Measurements from ENCODE around the gene MTOR. TPM values are rescaled to one million over a fixed set of nuclear protein-coding genes. Genes with fewer than 3 reads are reported as not detected.
"Not testable (repeated sequence)": the region's sequence is repeated elsewhere in the genome, so short reads cannot be mapped to it uniquely, and the experiment has no call there.

The MTOR gene
- total RNA-seq, 1 donor from 2014 or later: 61.9 TPM

DNA sequence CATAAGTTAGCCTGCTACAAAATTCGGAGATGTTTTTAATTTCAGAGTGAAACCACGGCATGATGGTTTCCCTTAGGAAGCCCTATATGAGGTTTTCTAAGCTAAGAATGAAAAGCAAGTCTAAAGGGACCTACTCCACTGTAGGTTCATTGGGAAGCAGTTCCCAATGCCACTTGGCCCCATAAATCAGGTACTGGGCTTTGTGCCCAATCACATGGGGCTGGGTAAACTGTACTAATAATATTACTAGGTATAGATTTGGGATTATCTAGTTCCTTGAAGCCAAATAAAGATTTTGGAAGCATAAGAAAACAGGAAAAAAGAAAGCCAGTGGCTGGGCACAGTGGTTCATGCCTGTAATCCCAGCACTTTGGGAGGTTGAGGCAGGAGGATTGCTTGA, 92.2 kb downstream of the MTOR start:
- Mint-ChIP-seq H3K4me3 (ENCODE audit: unreplicated experiment) (no peak overlapping the region), H3K27me3 (ENCODE audit: unreplicated experiment) (no peaks in the 10 kb centered on the region), H3K4me1 (ENCODE audit: unreplicated experiment) (no peaks in the 10 kb centered on the region), H3K27ac (ENCODE audit: unreplicated experiment) (no peak overlapping the region), H3K9me3 (ENCODE audit: unreplicated experiment) (no peaks in the 10 kb centered on the region), H3K36me3 (ENCODE audit: low read depth, unreplicated experiment) (peaks cover 4% of the 10 kb centered on the region)
- no peak for DNase-seq (ENCODE audit: low spot score)
- TF ChIP-seq, protein P1, sequence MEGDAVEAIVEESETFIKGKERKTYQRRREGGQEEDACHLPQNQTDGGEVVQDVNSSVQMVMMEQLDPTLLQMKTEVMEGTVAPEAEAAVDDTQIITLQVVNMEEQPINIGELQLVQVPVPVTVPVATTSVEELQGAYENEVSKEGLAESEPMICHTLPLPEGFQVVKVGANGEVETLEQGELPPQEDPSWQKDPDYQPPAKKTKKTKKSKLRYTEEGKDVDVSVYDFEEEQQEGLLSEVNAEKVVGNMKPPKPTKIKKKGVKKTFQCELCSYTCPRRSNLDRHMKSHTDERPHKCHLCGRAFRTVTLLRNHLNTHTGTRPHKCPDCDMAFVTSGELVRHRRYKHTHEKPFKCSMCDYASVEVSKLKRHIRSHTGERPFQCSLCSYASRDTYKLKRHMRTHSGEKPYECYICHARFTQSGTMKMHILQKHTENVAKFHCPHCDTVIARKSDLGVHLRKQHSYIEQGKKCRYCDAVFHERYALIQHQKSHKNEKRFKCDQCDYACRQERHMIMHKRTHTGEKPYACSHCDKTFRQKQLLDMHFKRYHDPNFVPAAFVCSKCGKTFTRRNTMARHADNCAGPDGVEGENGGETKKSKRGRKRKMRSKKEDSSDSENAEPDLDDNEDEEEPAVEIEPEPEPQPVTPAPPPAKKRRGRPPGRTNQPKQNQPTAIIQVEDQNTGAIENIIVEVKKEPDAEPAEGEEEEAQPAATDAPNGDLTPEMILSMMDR (IDR thresholded peaks at IDR 0.05; ENCODE audit: unreplicated experiment): no peak

DNA sequence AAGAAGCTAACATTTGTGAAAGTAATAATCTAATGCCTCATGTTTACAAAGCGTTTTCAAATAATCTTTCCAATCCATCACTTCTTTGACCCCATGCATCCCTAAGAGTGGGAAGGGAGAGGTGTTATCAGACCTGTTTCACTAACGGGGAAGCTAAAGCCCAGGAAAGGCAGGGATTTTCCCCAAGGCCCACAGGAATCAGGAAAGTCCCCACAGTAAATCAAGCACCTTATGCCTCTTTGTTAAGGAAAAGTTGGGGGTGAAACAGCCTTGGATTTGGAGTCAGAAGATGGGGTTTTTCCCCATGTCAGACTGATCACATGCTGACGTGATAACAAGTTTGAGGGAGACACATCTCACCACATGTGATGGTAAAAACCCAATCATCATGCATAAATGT, 93.1 kb downstream of the MTOR start:
- H3K27me3 Mint-ChIP-seq (ENCODE audit: unreplicated experiment): no peaks in the 10 kb centered on the region
- H3K4me1 Mint-ChIP-seq (ENCODE audit: unreplicated experiment): no peaks in the 10 kb centered on the region
- H3K27ac Mint-ChIP-seq (ENCODE audit: unreplicated experiment): no peak overlapping the region
- H3K4me3 Mint-ChIP-seq (ENCODE audit: unreplicated experiment): no peak overlapping the region
- TF ChIP-seq, protein P1 (IDR thresholded peaks at IDR 0.05; ENCODE audit: unreplicated experiment): no peak
- no peak for DNase-seq (ENCODE audit: low spot score)
- H3K9me3 Mint-ChIP-seq (ENCODE audit: unreplicated experiment): no peaks in the 10 kb centered on the region
- H3K36me3 Mint-ChIP-seq (ENCODE audit: low read depth, unreplicated experiment): peaks cover 4% of the 10 kb centered on the region

DNA sequence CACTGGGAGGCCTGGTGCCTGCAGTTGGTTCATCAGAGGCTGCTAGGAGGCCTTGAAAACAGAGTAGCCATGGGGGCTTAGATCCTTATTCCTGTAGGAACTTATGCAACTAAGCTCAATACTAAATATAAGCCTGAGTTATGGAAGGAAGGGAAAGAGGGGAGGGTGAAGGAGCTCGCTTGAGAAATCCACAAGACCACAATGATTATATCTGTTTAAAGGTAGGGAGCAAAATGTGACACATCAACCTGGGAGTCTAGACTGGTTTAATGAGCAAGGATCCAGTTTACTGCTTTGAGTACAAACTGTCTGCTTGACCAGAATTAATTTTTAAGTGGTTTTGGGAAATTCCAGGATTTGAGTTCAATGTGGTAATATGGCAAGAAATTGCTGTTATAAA, 93.6 kb downstream of the MTOR start:
- no peak overlapping the region for H3K27ac Mint-ChIP-seq (ENCODE audit: unreplicated experiment)
- H3K4me3 Mint-ChIP-seq (ENCODE audit: unreplicated experiment): no peak overlapping the region
- no peaks in the 10 kb centered on the region for H3K4me1 Mint-ChIP-seq (ENCODE audit: unreplicated experiment)
- TF ChIP-seq, protein P1 (IDR thresholded peaks at IDR 0.05; ENCODE audit: unreplicated experiment): no peak
- no peak for DNase-seq (ENCODE audit: low spot score)
- H3K9me3 Mint-ChIP-seq (ENCODE audit: unreplicated experiment): no peaks in the 10 kb centered on the region
- H3K27me3 Mint-ChIP-seq (ENCODE audit: unreplicated experiment): no peaks in the 10 kb centered on the region
- H3K36me3 Mint-ChIP-seq (ENCODE audit: low read depth, unreplicated experiment): peaks cover 4% of the 10 kb centered on the region

DNA sequence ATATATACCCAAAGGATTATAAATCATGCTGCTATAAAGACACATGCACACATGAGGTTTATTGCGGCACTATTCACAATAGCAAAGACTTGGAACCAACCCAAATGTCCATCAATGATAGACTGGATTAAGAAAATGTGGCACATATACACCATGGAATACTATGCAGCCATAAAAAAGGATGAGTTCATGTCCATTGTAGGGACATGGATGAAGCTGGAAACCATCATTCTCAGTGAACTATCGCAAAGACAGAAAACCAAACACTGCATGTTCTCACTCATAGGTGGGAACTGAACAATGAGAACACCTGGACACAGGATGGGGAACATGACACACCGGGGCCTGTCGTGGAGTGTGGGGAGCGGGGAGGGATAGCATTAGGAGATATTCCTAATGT, 95.6 kb downstream of the MTOR start:
- H3K4me1 Mint-ChIP-seq (ENCODE audit: unreplicated experiment); H3K9me3 Mint-ChIP-seq (ENCODE audit: unreplicated experiment); H3K27me3 Mint-ChIP-seq (ENCODE audit: unreplicated experiment); DNase-seq (ENCODE audit: low spot score): not testable (repeated sequence)
- Mint-ChIP-seq H3K4me3 (ENCODE audit: unreplicated experiment) (peak overlapping the region; percentile 77), H3K27ac (ENCODE audit: unreplicated experiment) (peak overlapping the region; percentile 48), H3K36me3 (ENCODE audit: low read depth, unreplicated experiment) (peaks cover 13% of the 10 kb centered on the region)

DNA sequence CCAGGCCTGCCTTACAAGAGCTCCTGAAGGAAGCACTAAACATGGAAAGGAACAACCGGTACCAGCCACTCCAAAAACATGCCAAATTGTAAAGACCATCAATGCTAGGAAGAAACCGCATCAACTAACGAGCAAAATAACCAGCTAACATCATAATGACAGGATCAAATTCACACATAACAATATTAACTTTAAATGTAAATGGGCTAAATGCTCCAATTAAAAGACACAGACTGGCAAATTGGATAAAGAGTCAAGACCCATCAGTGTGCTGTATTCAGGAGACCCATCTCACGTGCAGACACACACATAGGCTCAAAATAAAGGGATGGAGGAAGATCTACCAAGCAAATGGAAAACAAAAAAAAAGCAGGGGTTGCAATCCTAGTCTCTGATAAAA, 99.6 kb downstream of the MTOR start:
- Mint-ChIP-seq H3K27ac (ENCODE audit: unreplicated experiment) (peak overlapping the region; percentile 17), H3K36me3 (ENCODE audit: low read depth, unreplicated experiment) (peaks cover 26% of the 10 kb centered on the region)
- H3K4me3 Mint-ChIP-seq (ENCODE audit: unreplicated experiment); DNase-seq (ENCODE audit: low spot score); H3K4me1 Mint-ChIP-seq (ENCODE audit: unreplicated experiment); H3K9me3 Mint-ChIP-seq (ENCODE audit: unreplicated experiment); H3K27me3 Mint-ChIP-seq (ENCODE audit: unreplicated experiment): not testable (repeated sequence)

DNA sequence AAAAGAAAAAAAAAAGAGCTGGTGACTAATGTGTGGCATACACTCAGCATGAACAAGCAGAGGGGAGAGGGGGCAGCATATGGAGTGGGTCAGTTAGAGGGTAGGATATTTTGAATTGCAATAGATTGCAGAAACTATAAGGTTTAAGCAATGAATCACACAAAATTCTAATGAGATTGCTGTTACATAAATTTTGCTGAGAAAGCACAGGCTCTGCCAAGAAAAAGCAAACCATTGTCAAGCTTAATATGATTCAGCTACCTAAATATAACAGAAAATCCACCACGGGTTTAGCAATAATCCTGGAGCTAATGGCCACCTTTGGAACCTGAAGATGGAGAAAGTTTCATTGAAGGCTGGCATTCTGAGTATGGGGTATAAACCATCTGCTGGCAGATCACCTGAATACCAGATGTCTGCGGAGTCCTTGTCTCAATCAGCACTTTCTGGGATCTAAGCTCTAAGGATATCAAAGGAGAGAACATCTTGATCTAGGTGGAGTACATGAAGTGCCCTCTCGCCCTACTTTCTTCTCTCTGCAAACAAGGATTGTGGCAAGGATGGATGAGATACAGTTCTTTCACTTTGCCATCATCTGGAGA, 103.5 kb downstream of the MTOR start:
- DNase-seq (ENCODE audit: low spot score): no peak
- TF ChIP-seq, protein P1 (IDR thresholded peaks at IDR 0.05; ENCODE audit: unreplicated experiment): no peak
- peaks cover 31% of the 10 kb centered on the region for H3K36me3 Mint-ChIP-seq (ENCODE audit: low read depth, unreplicated experiment)
- H3K27me3 Mint-ChIP-seq (ENCODE audit: unreplicated experiment): peaks cover 1% of the 10 kb centered on the region
- peak overlapping the region; percentile 34 for H3K27ac Mint-ChIP-seq (ENCODE audit: unreplicated experiment)
- peaks cover 28% of the 10 kb centered on the region for H3K4me1 Mint-ChIP-seq (ENCODE audit: unreplicated experiment)
- peak overlapping the region; percentile 14 for H3K4me3 Mint-ChIP-seq (ENCODE audit: unreplicated experiment)
- H3K9me3 Mint-ChIP-seq (ENCODE audit: unreplicated experiment): no peaks in the 10 kb centered on the region
